ENCODE measurements around the gene ZNRF1. TPM values are rescaled to one million over a fixed set of nuclear protein-coding genes. Genes with fewer than 3 reads are reported as not detected.
"Not testable (repeated sequence)": the region's sequence is repeated elsewhere in the genome, so short reads cannot be mapped to it uniquely, and the experiment has no call there.

ZNRF1 gene
- polyA plus RNA-seq, 3 donors, result 29.2 to 35.0 (median 33.4) TPM

GRCh38 chr16:75114946-75115825 is 116.4 kb downstream of the ZNRF1 start:
- DNase-seq (ENCODE audit: extremely low read depth in 1 of 11, low read depth in 9 of 11, low spot score in 4 of 11), result no peak

DNA sequence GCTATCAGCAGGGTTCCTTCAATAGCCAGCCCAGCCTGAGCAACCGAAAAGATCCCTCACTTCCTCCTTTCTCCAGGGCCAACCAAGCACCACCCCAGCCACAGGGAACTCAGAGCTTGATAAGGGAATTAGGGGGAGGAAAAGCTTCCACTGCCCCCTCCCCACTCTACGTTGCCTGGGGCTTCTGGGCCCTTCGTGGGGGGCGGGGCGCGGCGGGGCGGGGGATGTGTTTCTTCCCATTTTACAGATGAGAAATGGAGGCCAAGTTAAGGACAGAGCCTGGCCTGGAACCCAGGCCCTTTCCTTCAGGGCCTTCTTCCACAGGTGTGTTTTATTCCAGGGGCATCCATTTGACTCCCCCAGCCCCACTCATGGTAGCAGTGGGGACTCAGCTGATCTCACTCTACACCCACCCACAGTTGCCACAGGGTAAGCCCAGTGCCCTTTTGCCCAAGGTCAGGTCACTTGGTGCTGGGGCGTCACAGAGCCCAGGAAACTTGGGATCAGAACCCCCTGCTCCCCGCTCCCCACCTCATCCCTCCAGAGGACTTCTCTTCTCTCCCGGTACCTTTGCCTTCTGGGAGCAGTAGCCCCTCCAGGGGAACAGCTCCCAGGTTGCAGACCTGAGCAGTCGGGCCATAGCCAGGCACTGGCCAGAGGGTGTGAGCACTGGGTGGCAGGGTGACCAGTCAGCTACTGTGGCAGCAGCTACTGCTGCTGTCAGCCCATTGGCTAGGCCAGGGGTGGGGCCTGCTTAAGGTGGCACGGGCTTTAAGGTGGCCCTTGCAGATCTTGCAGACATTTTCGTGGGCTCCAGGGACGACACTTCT is 117.5 kb downstream of the ZNRF1 start, which contains the start of gene LDHD:
Gene LDHD, minus strand, starts transcription at position 700 of the 830 bp plus-strand sequence. Its CDS starts 60 bp downstream, at position 640.
- no peak for DNase-seq (ENCODE audit: extremely low read depth in 1 of 11, low read depth in 9 of 11, low spot score in 4 of 11)

- no peak for DNase-seq (ENCODE audit: extremely low read depth in 1 of 11, low read depth in 9 of 11, low spot score in 4 of 11)
These were observed 118.1 kb downstream of the ZNRF1 start for GRCh38 chr16:75116911-75117245.

- no peak for DNase-seq (ENCODE audit: extremely low read depth in 1 of 11, low read depth in 9 of 11, low spot score in 4 of 11)
These were observed 120.2 kb downstream of the ZNRF1 start for GRCh38 chr16:75118943-75119539.

GRCh38 chr16:75120253-75120652 is 121.4 kb downstream of the ZNRF1 start:
- no peak for DNase-seq (ENCODE audit: extremely low read depth in 1 of 11, low read depth in 9 of 11, low spot score in 4 of 11)

- DNase-seq (ENCODE audit: extremely low read depth in 1 of 11, low read depth in 9 of 11, low spot score in 4 of 11), result no peak
These were observed 123.2 kb downstream of the ZNRF1 start for GRCh38 chr16:75121949-75122568.

GRCh38 chr16:75122609-75123008 is 123.8 kb downstream of the ZNRF1 start:
- no peak for DNase-seq (ENCODE audit: extremely low read depth in 1 of 11, low read depth in 9 of 11, low spot score in 4 of 11)

- no peak for DNase-seq (ENCODE audit: extremely low read depth in 1 of 11, low read depth in 9 of 11, low spot score in 4 of 11)
These were observed 129.0 kb downstream of the ZNRF1 start for GRCh38 chr16:75127713-75128415.

GRCh38 chr16:75129421-75130149 is 130.8 kb downstream of the ZNRF1 start:
- DNase-seq (ENCODE audit: extremely low read depth in 1 of 11, low read depth in 9 of 11, low spot score in 4 of 11), result not testable (repeated sequence)

DNA sequence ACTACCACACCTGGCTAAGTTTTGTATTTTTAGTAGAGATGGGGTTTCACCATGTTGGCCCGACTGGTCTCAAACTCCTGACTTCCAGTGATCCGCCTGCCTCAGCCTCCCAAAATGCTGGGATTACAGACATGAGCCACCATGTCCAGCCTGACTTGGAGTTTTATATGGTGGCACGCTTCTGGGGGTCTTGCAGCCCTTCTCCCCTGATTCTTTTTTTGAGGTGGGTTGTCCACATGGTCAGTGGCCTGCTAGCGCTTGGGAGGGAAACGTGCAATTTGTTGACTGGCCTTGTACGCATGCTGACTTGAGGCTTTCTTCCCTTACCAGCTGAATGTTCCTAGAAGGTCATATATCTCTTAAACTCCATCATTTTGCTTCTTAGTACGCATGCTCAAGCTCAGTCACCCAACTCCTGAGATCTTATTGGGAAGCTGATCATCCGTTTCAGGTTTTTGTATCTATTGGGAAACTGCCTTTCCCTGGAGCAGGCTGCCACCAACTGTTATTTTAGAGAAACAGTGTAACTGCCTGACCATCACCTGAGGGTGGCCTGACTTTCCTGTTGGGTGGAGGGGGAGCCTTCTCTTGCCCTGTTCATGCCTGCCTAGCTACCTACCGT is 131.4 kb downstream of the ZNRF1 start:
- no peak for DNase-seq (ENCODE audit: extremely low read depth in 1 of 11, low read depth in 9 of 11, low spot score in 4 of 11)

GRCh38 chr16:75131081-75131480 is 132.3 kb downstream of the ZNRF1 start:
- DNase-seq (ENCODE audit: extremely low read depth in 1 of 11, low read depth in 9 of 11, low spot score in 4 of 11), result no peak

DNA sequence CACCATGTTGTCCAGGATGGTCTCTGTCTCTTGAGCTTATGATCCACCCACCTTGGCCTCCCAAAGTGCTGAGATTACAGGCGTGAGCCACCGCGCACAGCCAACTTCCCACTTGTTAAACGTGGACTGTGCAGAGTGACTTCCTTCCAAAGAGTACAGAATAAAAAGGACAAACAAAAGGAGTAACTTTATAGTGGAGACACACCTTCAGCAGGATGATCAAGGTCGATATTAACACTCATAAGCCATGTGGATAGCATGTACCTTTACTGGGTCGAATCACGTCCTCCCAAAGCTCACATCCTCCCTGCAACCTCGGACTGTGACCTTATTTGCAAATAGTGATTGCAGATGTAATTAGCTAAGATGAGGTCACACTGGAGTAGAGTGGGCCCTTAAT is 139.4 kb downstream of the ZNRF1 start:
- DNase-seq (ENCODE audit: extremely low read depth in 1 of 11, low read depth in 9 of 11, low spot score in 4 of 11), result no peak

- DNase-seq (ENCODE audit: extremely low read depth in 1 of 11, low read depth in 9 of 11, low spot score in 4 of 11), result no peak
These were observed 139.8 kb downstream of the ZNRF1 start for GRCh38 chr16:75138636-75139035.

- DNase-seq (ENCODE audit: extremely low read depth in 1 of 11, low read depth in 9 of 11, low spot score in 4 of 11), result no peak
These were observed 140.7 kb downstream of the ZNRF1 start for GRCh38 chr16:75139498-75139897.

GRCh38 chr16:75143941-75144340 is 145.1 kb downstream of the ZNRF1 start:
- no peak for DNase-seq (ENCODE audit: extremely low read depth in 1 of 11, low read depth in 9 of 11, low spot score in 4 of 11)

GRCh38 chr16:75147968-75148310 is 149.1 kb downstream of the ZNRF1 start:
- DNase-seq (ENCODE audit: extremely low read depth in 1 of 11, low read depth in 9 of 11, low spot score in 4 of 11), result no peak

DNA sequence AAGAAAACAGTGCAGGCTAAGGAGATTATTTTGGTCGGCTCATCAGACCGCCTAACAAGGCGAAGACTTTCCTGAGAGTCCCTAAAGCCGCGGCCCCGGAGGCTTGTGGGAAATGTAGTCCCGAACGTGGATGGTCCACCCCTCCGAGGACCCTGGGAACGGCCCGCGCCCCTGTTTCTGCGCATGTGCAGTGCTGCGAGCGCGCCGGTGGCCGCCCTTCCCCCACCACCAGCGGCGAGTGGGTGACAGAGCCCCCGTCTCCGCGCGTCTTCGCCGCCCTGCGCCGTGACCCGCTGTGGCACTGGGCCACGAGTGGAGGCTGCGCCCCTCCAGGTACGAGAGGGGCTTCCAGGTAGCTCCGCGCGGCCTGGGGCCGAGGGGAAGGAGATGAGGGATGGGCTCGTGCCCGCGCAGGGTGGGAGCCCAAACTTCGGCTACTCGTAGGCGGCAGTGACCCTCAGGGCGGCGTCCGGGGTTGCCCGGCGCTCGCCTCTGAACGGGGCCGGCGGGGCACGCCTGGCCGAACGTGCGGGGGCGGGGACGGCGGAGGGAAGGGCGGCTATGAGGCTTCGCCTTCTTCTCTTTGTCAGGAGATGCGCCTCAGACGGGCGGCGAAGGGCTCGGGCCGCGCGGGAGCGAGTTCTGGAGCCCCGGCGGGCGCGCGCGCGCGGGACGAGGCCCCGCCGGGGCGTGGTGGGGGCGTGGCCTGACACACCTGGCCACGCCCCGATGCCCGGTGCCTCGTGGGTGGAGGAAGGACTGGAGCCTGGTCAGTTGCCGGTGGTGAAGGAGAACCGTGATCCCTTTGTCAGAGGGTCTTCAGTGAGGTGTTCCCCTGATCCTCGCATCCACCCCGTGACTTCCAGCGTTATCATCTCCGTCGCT is 149.7 kb downstream of the ZNRF1 start, which contains the start of gene ZFP1:
Gene ZFP1, plus strand, starts transcription at position 214 of the 885 bp plus-strand sequence. CDS start 4,428 bp downstream, outside the sequence.
- DNase-seq (ENCODE audit: extremely low read depth in 1 of 11, low read depth in 9 of 11, low spot score in 4 of 11), result peak; percentile 77 to 94 (median 89)

Data from renal cortex interstitium (tissue), 11 donors.